ENCODE measurements around the gene USP22. TPM values are rescaled to one million over a fixed set of nuclear protein-coding genes. Genes with fewer than 3 reads are reported as not detected.

Gene USP22
- polyA plus RNA-seq, 1 donor (not counting 4 experiments of a cell fraction or from before 2014, with no cell fraction given): 111 TPM

DNA sequence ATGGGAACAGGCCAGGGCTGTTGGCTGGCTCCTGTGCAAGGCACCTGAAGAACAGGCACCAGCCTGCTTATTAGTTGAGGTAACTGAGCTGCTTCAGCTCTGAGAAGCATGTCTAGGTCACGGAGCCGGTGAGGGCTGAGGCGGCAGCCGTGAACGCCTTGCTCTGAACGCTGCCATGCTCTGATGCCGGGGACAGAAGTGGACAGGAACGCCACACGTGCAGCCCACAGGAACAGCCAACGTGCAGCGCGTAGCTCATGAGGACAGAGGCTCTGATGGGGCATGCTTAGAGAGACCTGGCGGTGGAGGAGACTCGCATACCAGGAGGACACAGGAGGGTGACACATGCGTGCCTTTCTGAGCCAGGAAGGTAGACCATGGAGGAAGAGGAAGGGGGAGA lies 25.6 kb downstream of the USP22 start:
- Histone ChIP-seq H3K4me2 (ENCODE audit: control insufficient read depth, extremely low read depth, insufficient read depth, low read depth, low read length) (no peak overlapping the region), H3K27me3 (ENCODE audit: control insufficient read depth, extremely low read depth, insufficient read depth, low read length) (no peaks in the 10 kb centered on the region), H2AFZ (ENCODE audit: control insufficient read depth, low read length) (no peak overlapping the region), H3K36me3 (ENCODE audit: control insufficient read depth in 2 of 2, extremely low read depth in 1 of 2, insufficient read depth in 2 of 2, low read length in 2 of 2) (peaks cover 70 to 77% of the 10 kb centered on the region in 2 experiments), H3K27ac (ENCODE audit: control insufficient read depth, insufficient read depth, low read length) (no peak overlapping the region), H3K9me1 (ENCODE audit: control insufficient read depth, extremely low read depth, insufficient read depth, low read length) (no peaks in the 10 kb centered on the region), H3K9ac (ENCODE audit: control insufficient read depth, extremely low read depth, insufficient read depth, low read length) (no peak overlapping the region), H3K79me2 (ENCODE audit: control insufficient read depth, insufficient read depth, low read length) (peaks cover 87% of the 10 kb centered on the region), H3K4me1 (ENCODE audit: control insufficient read depth, extremely low read depth, insufficient read depth, low read length) (no peaks in the 10 kb centered on the region), H3K4me3 (ENCODE audit: control insufficient read depth in 2 of 3, extremely low read depth in 1 of 3, insufficient read depth in 2 of 3, low read depth in 1 of 3, low read length in 3 of 3) (no peak overlapping the region), H4K20me1 (ENCODE audit: control insufficient read depth, extremely low read depth, insufficient read depth, low read length) (peaks cover 54% of the 10 kb centered on the region), H3K9me3 (ENCODE audit: control insufficient read depth, low read depth, low read length) (no peaks in the 10 kb centered on the region)
- DNase-seq (ENCODE audit: low read depth, low spot score) (no peak), FAIRE-seq (no peak)
- dilution Hi-C loops (cut with MboI; ENCODE audit: extremely low pct_ligation_motif_present, low sequenced_read_pairs): no loop called here
- no peak for TF ChIP-seq EZH2 (IDR thresholded peaks at IDR 0.05; ENCODE audit: low read length)
- TF ChIP-seq, protein P1, sequence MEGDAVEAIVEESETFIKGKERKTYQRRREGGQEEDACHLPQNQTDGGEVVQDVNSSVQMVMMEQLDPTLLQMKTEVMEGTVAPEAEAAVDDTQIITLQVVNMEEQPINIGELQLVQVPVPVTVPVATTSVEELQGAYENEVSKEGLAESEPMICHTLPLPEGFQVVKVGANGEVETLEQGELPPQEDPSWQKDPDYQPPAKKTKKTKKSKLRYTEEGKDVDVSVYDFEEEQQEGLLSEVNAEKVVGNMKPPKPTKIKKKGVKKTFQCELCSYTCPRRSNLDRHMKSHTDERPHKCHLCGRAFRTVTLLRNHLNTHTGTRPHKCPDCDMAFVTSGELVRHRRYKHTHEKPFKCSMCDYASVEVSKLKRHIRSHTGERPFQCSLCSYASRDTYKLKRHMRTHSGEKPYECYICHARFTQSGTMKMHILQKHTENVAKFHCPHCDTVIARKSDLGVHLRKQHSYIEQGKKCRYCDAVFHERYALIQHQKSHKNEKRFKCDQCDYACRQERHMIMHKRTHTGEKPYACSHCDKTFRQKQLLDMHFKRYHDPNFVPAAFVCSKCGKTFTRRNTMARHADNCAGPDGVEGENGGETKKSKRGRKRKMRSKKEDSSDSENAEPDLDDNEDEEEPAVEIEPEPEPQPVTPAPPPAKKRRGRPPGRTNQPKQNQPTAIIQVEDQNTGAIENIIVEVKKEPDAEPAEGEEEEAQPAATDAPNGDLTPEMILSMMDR (optimal IDR thresholded peaks at IDR 0.05 in 1 of 3, IDR thresholded peaks at IDR 0.05 in 1 of 3, conservative IDR thresholded peaks at IDR 0.05 in 1 of 3; ENCODE audit: extremely low read depth in 1 of 3, insufficient read depth in 2 of 3, low read length in 3 of 3): no peak

DNA sequence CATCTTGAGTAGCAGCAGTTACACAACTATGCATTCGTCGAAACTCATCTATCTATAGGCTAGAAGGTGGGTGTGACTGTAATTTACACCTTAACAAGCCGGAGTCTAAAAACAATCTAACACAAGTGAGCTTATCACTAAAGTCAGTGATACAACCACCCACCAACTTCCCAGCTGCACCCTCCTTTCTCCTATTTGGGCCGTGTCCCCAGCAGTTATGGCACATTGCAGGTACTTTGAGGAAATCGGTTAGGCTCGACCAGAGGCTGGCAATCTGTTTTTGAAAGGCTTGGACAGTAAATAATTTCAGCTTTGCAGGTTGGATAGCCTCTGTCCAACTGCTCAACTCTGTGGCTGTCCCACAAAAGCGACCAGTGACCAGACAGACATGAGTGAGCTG lies 26.0 kb downstream of the USP22 start:
- H3K4me2 ChIP-seq (ENCODE audit: control insufficient read depth, extremely low read depth, insufficient read depth, low read depth, low read length): no peak overlapping the region
- TF ChIP-seq EZH2 (IDR thresholded peaks at IDR 0.05; ENCODE audit: low read length): no peak
- peaks cover 58% of the 10 kb centered on the region for H4K20me1 ChIP-seq (ENCODE audit: control insufficient read depth, extremely low read depth, insufficient read depth, low read length)
- dilution Hi-C loops (cut with MboI; ENCODE audit: extremely low pct_ligation_motif_present, low sequenced_read_pairs): no loop called here
- no peak overlapping the region for H2AFZ ChIP-seq (ENCODE audit: control insufficient read depth, low read length)
- no peaks in the 10 kb centered on the region for H3K4me1 ChIP-seq (ENCODE audit: control insufficient read depth, extremely low read depth, insufficient read depth, low read length)
- FAIRE-seq (no peak), DNase-seq (ENCODE audit: low read depth, low spot score) (no peak)
- H3K27me3 ChIP-seq (ENCODE audit: control insufficient read depth, extremely low read depth, insufficient read depth, low read length): no peaks in the 10 kb centered on the region
- no peak overlapping the region for H3K27ac ChIP-seq (ENCODE audit: control insufficient read depth, insufficient read depth, low read length)
- no peak overlapping the region for H3K9ac ChIP-seq (ENCODE audit: control insufficient read depth, extremely low read depth, insufficient read depth, low read length)
- no peak overlapping the region for H3K4me3 ChIP-seq (ENCODE audit: control insufficient read depth in 2 of 3, extremely low read depth in 1 of 3, insufficient read depth in 2 of 3, low read depth in 1 of 3, low read length in 3 of 3)
- no peaks in the 10 kb centered on the region for H3K9me1 ChIP-seq (ENCODE audit: control insufficient read depth, extremely low read depth, insufficient read depth, low read length)
- no peaks in the 10 kb centered on the region for H3K9me3 ChIP-seq (ENCODE audit: control insufficient read depth, low read depth, low read length)
- H3K36me3 ChIP-seq (ENCODE audit: control insufficient read depth in 2 of 2, extremely low read depth in 1 of 2, insufficient read depth in 2 of 2, low read length in 2 of 2): peaks cover 74 to 81% of the 10 kb centered on the region in 2 experiments
- H3K79me2 ChIP-seq (ENCODE audit: control insufficient read depth, insufficient read depth, low read length): peaks cover 88% of the 10 kb centered on the region

DNA sequence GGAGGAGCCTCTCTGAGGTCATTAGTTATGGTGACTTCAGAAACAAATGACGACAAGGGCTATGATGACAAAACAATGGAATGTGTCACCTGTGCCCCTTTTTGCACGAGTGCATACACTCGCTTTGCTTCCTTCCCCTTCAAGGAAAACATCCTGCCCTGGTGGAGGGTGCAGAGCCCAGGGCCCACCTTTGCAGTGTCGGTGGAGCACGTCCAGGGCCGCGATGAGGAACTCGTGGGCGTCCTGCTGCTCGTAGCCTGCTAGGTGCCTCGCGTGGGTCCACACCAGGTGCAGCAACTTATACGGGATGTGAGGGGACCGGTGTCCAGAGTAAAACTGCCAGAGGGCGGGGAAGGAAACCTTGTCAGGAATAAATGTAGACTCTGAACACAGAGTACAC lies 27.2 kb downstream of the USP22 start:
- peaks cover 57% of the 10 kb centered on the region for H4K20me1 ChIP-seq (ENCODE audit: control insufficient read depth, extremely low read depth, insufficient read depth, low read length)
- dilution Hi-C loops (cut with MboI; ENCODE audit: extremely low pct_ligation_motif_present, low sequenced_read_pairs): no loop called here
- no peak overlapping the region for H3K4me2 ChIP-seq (ENCODE audit: control insufficient read depth, extremely low read depth, insufficient read depth, low read depth, low read length)
- no peaks in the 10 kb centered on the region for H3K4me1 ChIP-seq (ENCODE audit: control insufficient read depth, extremely low read depth, insufficient read depth, low read length)
- FAIRE-seq (no peak), DNase-seq (ENCODE audit: low read depth, low spot score) (no peak)
- peaks cover 87% of the 10 kb centered on the region for H3K79me2 ChIP-seq (ENCODE audit: control insufficient read depth, insufficient read depth, low read length)
- H3K27ac ChIP-seq (ENCODE audit: control insufficient read depth, insufficient read depth, low read length): no peak overlapping the region
- no peak overlapping the region for H2AFZ ChIP-seq (ENCODE audit: control insufficient read depth, low read length)
- H3K4me3 ChIP-seq (ENCODE audit: control insufficient read depth in 2 of 3, extremely low read depth in 1 of 3, insufficient read depth in 2 of 3, low read depth in 1 of 3, low read length in 3 of 3): no peak overlapping the region
- H3K9me3 ChIP-seq (ENCODE audit: control insufficient read depth, low read depth, low read length): no peaks in the 10 kb centered on the region
- TF ChIP-seq EZH2 (IDR thresholded peaks at IDR 0.05; ENCODE audit: low read length): no peak
- TF ChIP-seq, protein P1 (optimal IDR thresholded peaks at IDR 0.05 in 1 of 3, IDR thresholded peaks at IDR 0.05 in 1 of 3, conservative IDR thresholded peaks at IDR 0.05 in 1 of 3; ENCODE audit: extremely low read depth in 1 of 3, insufficient read depth in 2 of 3, low read length in 3 of 3): no peak
- peaks cover 74 to 79% of the 10 kb centered on the region in 2 experiments for H3K36me3 ChIP-seq (ENCODE audit: control insufficient read depth in 2 of 2, extremely low read depth in 1 of 2, insufficient read depth in 2 of 2, low read length in 2 of 2)
- no peaks in the 10 kb centered on the region for H3K9me1 ChIP-seq (ENCODE audit: control insufficient read depth, extremely low read depth, insufficient read depth, low read length)
- H3K27me3 ChIP-seq (ENCODE audit: control insufficient read depth, extremely low read depth, insufficient read depth, low read length): no peaks in the 10 kb centered on the region
- no peak overlapping the region for H3K9ac ChIP-seq (ENCODE audit: control insufficient read depth, extremely low read depth, insufficient read depth, low read length)

All from keratinocyte (primary cell).